Measurements from ENCODE around the gene NCDN.

The NCDN gene

GRCh38 chr1:35590476-35591040 is 33.0 kb downstream of the NCDN start:
- no peak overlapping the region for H3K4me3 ChIP-seq (ENCODE audit: insufficient read depth in 1 of 2, low read depth in 1 of 2, low read length in 2 of 2)
- no peaks in the 10 kb centered on the region for H3K79me1 ChIP-seq (replicated peaks; ENCODE audit: low read length, poor library complexity, severe bottlenecking)
- peak overlapping the region in 1 of 2 experiments; percentile 30 for H3K14ac ChIP-seq (ENCODE audit: low read length in 2 of 2)
- no peak overlapping the region for H3K9ac ChIP-seq (ENCODE audit: low read length)
- no peak overlapping the region for H2BK5ac ChIP-seq (ENCODE audit: low read depth, low read length, poor library complexity, severe bottlenecking)
- H2BK12ac ChIP-seq (ENCODE audit: low read length in 2 of 2): no peak overlapping the region
- H3K36me3 ChIP-seq (ENCODE audit: control insufficient read depth in 1 of 2, insufficient read depth in 2 of 2, low read depth in 1 of 2, low read length in 2 of 2): peaks cover 8 to 23% of the 10 kb centered on the region in 2 experiments
- no peak overlapping the region for H2BK15ac ChIP-seq (ENCODE audit: low read depth, poor library complexity, severe bottlenecking)
- H4K91ac ChIP-seq (ENCODE audit: low read length): no peak overlapping the region
- H3K27ac ChIP-seq (ENCODE audit: low read length, poor library complexity, severe bottlenecking): no peak overlapping the region
- no peak overlapping the region for H4K8ac ChIP-seq (ENCODE audit: low read length)
- no peak overlapping the region for H2AFZ ChIP-seq (ENCODE audit: low read depth, low read length)
- H3K4me2 ChIP-seq (ENCODE audit: low read length, poor library complexity, severe bottlenecking): no peak overlapping the region
- 96% methylated on average over 25 of the region's 25 CpGs for WGBS
- no peak overlapping the region for H3K23ac ChIP-seq (ENCODE audit: low read length in 2 of 2)
- no peak overlapping the region for H2BK120ac ChIP-seq (ENCODE audit: low read depth, low read length)
- no peak overlapping the region for H3K4ac ChIP-seq (ENCODE audit: low read depth in 1 of 2, low read length in 2 of 2)
- H3K27me3 ChIP-seq (ENCODE audit: control insufficient read depth in 1 of 2, insufficient read depth in 1 of 2, low read length in 2 of 2): no peaks in the 10 kb centered on the region
- no peaks in the 10 kb centered on the region for H3K9me3 ChIP-seq (ENCODE audit: control insufficient read depth, low read length)
- H3K18ac ChIP-seq (ENCODE audit: low read depth in 1 of 2, low read length in 2 of 2): no peak overlapping the region
- H2AK5ac ChIP-seq (ENCODE audit: low read length, severe bottlenecking): no peak overlapping the region
- no peak for DNase-seq
- H3K4me1 ChIP-seq (ENCODE audit: control insufficient read depth, insufficient read depth, low read depth, low read length): no peaks in the 10 kb centered on the region

- no peak overlapping the region for H3K27ac ChIP-seq (ENCODE audit: low read length, poor library complexity, severe bottlenecking)
- no peak overlapping the region for H3K9ac ChIP-seq (ENCODE audit: low read length)
- H3K14ac ChIP-seq (ENCODE audit: low read length in 2 of 2): no peak overlapping the region
- H2AK5ac ChIP-seq (ENCODE audit: low read length, severe bottlenecking): no peak overlapping the region
- no peak overlapping the region for H2AFZ ChIP-seq (ENCODE audit: low read depth, low read length)
- WGBS: 98% methylated on average over 8 of the region's 8 CpGs
- no peaks in the 10 kb centered on the region for H3K4me1 ChIP-seq (ENCODE audit: control insufficient read depth, insufficient read depth, low read depth, low read length)
- DNase-seq: no peak
- H3K4me3 ChIP-seq (ENCODE audit: insufficient read depth in 1 of 2, low read depth in 1 of 2, low read length in 2 of 2): no peak overlapping the region
- no peaks in the 10 kb centered on the region for H3K79me1 ChIP-seq (replicated peaks; ENCODE audit: low read length, poor library complexity, severe bottlenecking)
- peak overlapping the region; percentile 52 for H4K91ac ChIP-seq (ENCODE audit: low read length)
- no peaks in the 10 kb centered on the region for H3K27me3 ChIP-seq (ENCODE audit: control insufficient read depth in 1 of 2, insufficient read depth in 1 of 2, low read length in 2 of 2)
- H4K8ac ChIP-seq (ENCODE audit: low read length): no peak overlapping the region
- H2BK5ac ChIP-seq (ENCODE audit: low read depth, low read length, poor library complexity, severe bottlenecking): no peak overlapping the region
- H3K4me2 ChIP-seq (ENCODE audit: low read length, poor library complexity, severe bottlenecking): no peak overlapping the region
- H3K9me3 ChIP-seq (ENCODE audit: control insufficient read depth, low read length): no peaks in the 10 kb centered on the region
- peaks cover 12 to 25% of the 10 kb centered on the region in 2 experiments for H3K36me3 ChIP-seq (ENCODE audit: control insufficient read depth in 1 of 2, insufficient read depth in 2 of 2, low read depth in 1 of 2, low read length in 2 of 2)
- no peak overlapping the region for H3K18ac ChIP-seq (ENCODE audit: low read depth in 1 of 2, low read length in 2 of 2)
- no peak overlapping the region for H2BK15ac ChIP-seq (ENCODE audit: low read depth, poor library complexity, severe bottlenecking)
- no peak overlapping the region for H3K23ac ChIP-seq (ENCODE audit: low read length in 2 of 2)
- H2BK120ac ChIP-seq (ENCODE audit: low read depth, low read length): no peak overlapping the region
- no peak overlapping the region for H3K4ac ChIP-seq (ENCODE audit: low read depth in 1 of 2, low read length in 2 of 2)
- H2BK12ac ChIP-seq (ENCODE audit: low read length in 2 of 2): no peak overlapping the region
Observed at GRCh38 chr1:35591211-35591610, 33.6 kb downstream of the NCDN start.

- H3K4me3 ChIP-seq (ENCODE audit: insufficient read depth in 1 of 2, low read depth in 1 of 2, low read length in 2 of 2): no peak overlapping the region
- H2BK120ac ChIP-seq (ENCODE audit: low read depth, low read length): no peak overlapping the region
- H2BK15ac ChIP-seq (ENCODE audit: low read depth, poor library complexity, severe bottlenecking): no peak overlapping the region
- no peak overlapping the region for H3K23ac ChIP-seq (ENCODE audit: low read length in 2 of 2)
- H2BK5ac ChIP-seq (ENCODE audit: low read depth, low read length, poor library complexity, severe bottlenecking): no peak overlapping the region
- H3K9ac ChIP-seq (ENCODE audit: low read length): no peak overlapping the region
- H3K14ac ChIP-seq (ENCODE audit: low read length in 2 of 2): no peak overlapping the region
- no peak overlapping the region for H2BK12ac ChIP-seq (ENCODE audit: low read length in 2 of 2)
- H4K8ac ChIP-seq (ENCODE audit: low read length): no peak overlapping the region
- H3K9me3 ChIP-seq (ENCODE audit: control insufficient read depth, low read length): no peaks in the 10 kb centered on the region
- peaks cover 2% of the 10 kb centered on the region for H3K79me1 ChIP-seq (replicated peaks; ENCODE audit: low read length, poor library complexity, severe bottlenecking)
- H3K18ac ChIP-seq (ENCODE audit: low read depth in 1 of 2, low read length in 2 of 2): no peak overlapping the region
- H4K91ac ChIP-seq (ENCODE audit: low read length): no peak overlapping the region
- H3K36me3 ChIP-seq (ENCODE audit: control insufficient read depth in 1 of 2, insufficient read depth in 2 of 2, low read depth in 1 of 2, low read length in 2 of 2): peaks cover 23 to 32% of the 10 kb centered on the region in 2 experiments
- H3K4ac ChIP-seq (ENCODE audit: low read depth in 1 of 2, low read length in 2 of 2): no peak overlapping the region
- 72% methylated on average over 8 of the region's 8 CpGs for WGBS
- no peak for DNase-seq
- no peaks in the 10 kb centered on the region for H3K27me3 ChIP-seq (ENCODE audit: control insufficient read depth in 1 of 2, insufficient read depth in 1 of 2, low read length in 2 of 2)
- no peak overlapping the region for H2AK5ac ChIP-seq (ENCODE audit: low read length, severe bottlenecking)
- no peak overlapping the region for H3K4me2 ChIP-seq (ENCODE audit: low read length, poor library complexity, severe bottlenecking)
- no peaks in the 10 kb centered on the region for H3K4me1 ChIP-seq (ENCODE audit: control insufficient read depth, insufficient read depth, low read depth, low read length)
- H3K27ac ChIP-seq (ENCODE audit: low read length, poor library complexity, severe bottlenecking): no peak overlapping the region
- H2AFZ ChIP-seq (ENCODE audit: low read depth, low read length): no peak overlapping the region
Observed at GRCh38 chr1:35592991-35593769, 35.6 kb downstream of the NCDN start.

GRCh38 chr1:35594005-35594760 is 36.6 kb downstream of the NCDN start:
- no peaks in the 10 kb centered on the region for H3K9me3 ChIP-seq (ENCODE audit: control insufficient read depth, low read length)
- no peak overlapping the region for H3K23ac ChIP-seq (ENCODE audit: low read length in 2 of 2)
- peaks cover 2% of the 10 kb centered on the region for H3K79me1 ChIP-seq (replicated peaks; ENCODE audit: low read length, poor library complexity, severe bottlenecking)
- H3K36me3 ChIP-seq (ENCODE audit: control insufficient read depth in 1 of 2, insufficient read depth in 2 of 2, low read depth in 1 of 2, low read length in 2 of 2): peaks cover 25 to 32% of the 10 kb centered on the region in 2 experiments
- no peak overlapping the region for H2AFZ ChIP-seq (ENCODE audit: low read depth, low read length)
- no peak overlapping the region for H3K4me3 ChIP-seq (ENCODE audit: insufficient read depth in 1 of 2, low read depth in 1 of 2, low read length in 2 of 2)
- H2BK120ac ChIP-seq (ENCODE audit: low read depth, low read length): no peak overlapping the region
- H3K14ac ChIP-seq (ENCODE audit: low read length in 2 of 2): no peak overlapping the region
- no peak overlapping the region for H3K27ac ChIP-seq (ENCODE audit: low read length, poor library complexity, severe bottlenecking)
- H4K91ac ChIP-seq (ENCODE audit: low read length): no peak overlapping the region
- no peak overlapping the region for H3K18ac ChIP-seq (ENCODE audit: low read depth in 1 of 2, low read length in 2 of 2)
- H4K8ac ChIP-seq (ENCODE audit: low read length): no peak overlapping the region
- 99% methylated on average over 8 of the region's 9 CpGs for WGBS
- no peak overlapping the region for H3K4ac ChIP-seq (ENCODE audit: low read depth in 1 of 2, low read length in 2 of 2)
- H2BK5ac ChIP-seq (ENCODE audit: low read depth, low read length, poor library complexity, severe bottlenecking): no peak overlapping the region
- no peak for DNase-seq
- H2BK15ac ChIP-seq (ENCODE audit: low read depth, poor library complexity, severe bottlenecking): no peak overlapping the region
- no peak overlapping the region for H3K4me2 ChIP-seq (ENCODE audit: low read length, poor library complexity, severe bottlenecking)
- H2BK12ac ChIP-seq (ENCODE audit: low read length in 2 of 2): no peak overlapping the region
- no peak overlapping the region for H3K9ac ChIP-seq (ENCODE audit: low read length)
- H2AK5ac ChIP-seq (ENCODE audit: low read length, severe bottlenecking): no peak overlapping the region
- no peaks in the 10 kb centered on the region for H3K4me1 ChIP-seq (ENCODE audit: control insufficient read depth, insufficient read depth, low read depth, low read length)
- H3K27me3 ChIP-seq (ENCODE audit: control insufficient read depth in 1 of 2, insufficient read depth in 1 of 2, low read length in 2 of 2): no peaks in the 10 kb centered on the region

Measured in mesenchymal stem cell (in vitro differentiated cells and primary cell).